Measurements from ENCODE around the gene NDUFS8.

DNA sequence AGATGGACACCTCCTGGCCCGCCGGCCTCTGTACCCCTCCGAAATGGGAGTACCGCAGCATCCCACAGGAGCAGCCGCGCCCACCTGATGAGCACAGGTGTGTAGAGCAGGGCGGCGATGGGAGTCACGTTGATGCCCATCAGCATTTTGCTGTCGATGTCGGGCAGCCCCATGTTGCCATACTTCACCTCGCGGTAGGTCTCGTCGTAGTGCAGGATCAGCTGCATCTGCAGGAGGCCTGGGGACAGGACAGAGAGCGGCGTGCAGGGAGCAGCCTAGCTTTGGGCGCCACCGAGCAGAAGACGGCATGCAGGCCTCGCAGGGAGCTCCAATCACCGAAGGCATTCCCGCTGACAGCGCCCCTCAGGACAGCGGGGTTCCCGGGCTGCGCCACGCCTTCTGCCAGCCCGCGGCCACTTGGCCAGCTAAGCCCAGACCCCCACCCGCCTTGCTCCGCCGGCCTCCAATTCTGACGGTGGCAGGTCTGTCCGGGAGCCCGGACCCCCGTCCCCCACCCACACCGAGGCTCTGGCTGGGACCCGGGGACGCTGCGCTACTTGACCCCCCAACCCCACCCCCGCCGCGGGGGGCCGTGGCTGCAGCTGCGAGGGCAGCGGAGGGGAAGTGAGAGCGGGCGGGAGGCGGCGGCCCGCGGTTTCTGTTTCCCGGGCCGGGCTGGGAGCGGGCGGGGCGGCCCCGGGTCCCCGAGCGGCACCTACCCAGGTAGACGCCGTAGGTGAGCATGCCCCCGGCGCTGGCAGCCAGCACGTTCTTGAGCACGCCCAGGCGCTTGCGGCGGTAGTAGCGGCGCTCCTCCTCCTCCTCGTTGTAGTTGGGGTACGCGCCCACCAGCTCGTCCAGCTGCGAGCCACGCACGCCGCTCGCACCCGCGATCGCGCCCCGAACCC is 27.3 kb upstream of the NDUFS8 start:
- TF ChIP-seq, protein P1, sequence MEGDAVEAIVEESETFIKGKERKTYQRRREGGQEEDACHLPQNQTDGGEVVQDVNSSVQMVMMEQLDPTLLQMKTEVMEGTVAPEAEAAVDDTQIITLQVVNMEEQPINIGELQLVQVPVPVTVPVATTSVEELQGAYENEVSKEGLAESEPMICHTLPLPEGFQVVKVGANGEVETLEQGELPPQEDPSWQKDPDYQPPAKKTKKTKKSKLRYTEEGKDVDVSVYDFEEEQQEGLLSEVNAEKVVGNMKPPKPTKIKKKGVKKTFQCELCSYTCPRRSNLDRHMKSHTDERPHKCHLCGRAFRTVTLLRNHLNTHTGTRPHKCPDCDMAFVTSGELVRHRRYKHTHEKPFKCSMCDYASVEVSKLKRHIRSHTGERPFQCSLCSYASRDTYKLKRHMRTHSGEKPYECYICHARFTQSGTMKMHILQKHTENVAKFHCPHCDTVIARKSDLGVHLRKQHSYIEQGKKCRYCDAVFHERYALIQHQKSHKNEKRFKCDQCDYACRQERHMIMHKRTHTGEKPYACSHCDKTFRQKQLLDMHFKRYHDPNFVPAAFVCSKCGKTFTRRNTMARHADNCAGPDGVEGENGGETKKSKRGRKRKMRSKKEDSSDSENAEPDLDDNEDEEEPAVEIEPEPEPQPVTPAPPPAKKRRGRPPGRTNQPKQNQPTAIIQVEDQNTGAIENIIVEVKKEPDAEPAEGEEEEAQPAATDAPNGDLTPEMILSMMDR (conservative IDR thresholded peaks at IDR 0.05; ENCODE audit: low read depth, low read length): no peak
- no peak for TF ChIP-seq EZH2 (IDR thresholded peaks at IDR 0.05; ENCODE audit: borderline replicate concordance, low read depth, low read length, poor library complexity, severe bottlenecking)
